Transverse colon (tissue), 4 donors: ENCODE measurements around the gene NPM3.

Experiments
- CTCF ChIP-seq, 5 experiments: fragments of 200-600 bp in 3 of 5; fragments of 450-650 bp in 2 of 5; sonication (generic) in 3 of 5; IDR thresholded peaks; 1 replicate in 2 of 5; 2 replicates in 3 of 5; pipeline ENCODE4 v1.5.1; 2016 to 2017; ENCODE audit warnings: antibody characterized with exemption in 5 of 5, inconsistent platforms in 3 of 5, mild to moderate bottlenecking in 2 of 5, moderate library complexity in 1 of 5
- EP300 ChIP-seq: sonication (generic); formaldehyde crosslinking; IDR thresholded peaks from one replicate; pipeline ENCODE4 v1.6.1; 2017; ENCODE audit warnings: antibody characterized with exemption, low read depth
- POLR2A ChIP-seq: fragments of 450-650 bp; IDR thresholded peaks from one replicate; pipeline ENCODE4 v1.6.1; 2016; ENCODE audit warnings: antibody characterized with exemption, mild to moderate bottlenecking, moderate library complexity
- POLR2AphosphoS5 ChIP-seq, 3 donors: sonication (generic); formaldehyde crosslinking; IDR thresholded peaks; one replicate each; pipeline ENCODE4 v1.6.1; 2016; ENCODE audit warnings: antibody characterized with exemption in 3 of 3

- TF ChIP-seq CTCF (IDR thresholded peaks at IDR 0.05) (no peak), POLR2AphosphoS5 (IDR thresholded peaks at IDR 0.05) (no peak), POLR2A (no peak), EP300 (no peak)
Measured at GRCh38 chr10:101812606-101813005, 29.4 kb upstream of the NPM3 start.
